ENCODE data around the gene HSD17B10.

HSD17B10 gene

GRCh38 chrX:53435997-53436396 lies 1.8 kb upstream of the HSD17B10 start:
- TF ChIP-seq OSR1 (CRISPR knock-in tag; IDR thresholded peaks at IDR 0.05), result no peak
- peak; percentile 77 for ATAC-seq

GRCh38 chrX:53430231-53430630 lies 3.9 kb downstream of the HSD17B10 start:
- no peak for ATAC-seq
- TF ChIP-seq TSHZ2 (CRISPR knock-in tag; IDR thresholded peaks at IDR 0.05) (no peak), OSR1 (CRISPR knock-in tag; IDR thresholded peaks at IDR 0.05) (no peak), POU6F1 (CRISPR knock-in tag; IDR thresholded peaks at IDR 0.05; ENCODE audit: borderline replicate concordance, low read depth) (no peak), ESRRG (CRISPR knock-in tag; IDR thresholded peaks at IDR 0.05) (no peak), SNAI2 (CRISPR knock-in tag; IDR thresholded peaks at IDR 0.05) (no peak), ZNF8 (CRISPR knock-in tag; IDR thresholded peaks at IDR 0.05) (no peak), RARB (CRISPR knock-in tag; IDR thresholded peaks at IDR 0.05) (no peak), CSDC2 (CRISPR knock-in tag; IDR thresholded peaks at IDR 0.05) (no peak), ARNTL (CRISPR knock-in tag; IDR thresholded peaks at IDR 0.05; ENCODE audit: borderline replicate concordance, low read depth) (no peak), ZC3H10 (CRISPR knock-in tag; IDR thresholded peaks at IDR 0.05) (no peak), CSRNP3 (CRISPR knock-in tag; IDR thresholded peaks at IDR 0.05) (no peak), GLIS3 (CRISPR knock-in tag; IDR thresholded peaks at IDR 0.05) (no peak)

GRCh38 chrX:53429755-53430154 lies 4.4 kb downstream of the HSD17B10 start:
- ATAC-seq, result no peak

More at GRCh38 chrX:53429755-53430154, 4.4 kb downstream of the HSD17B10 start:
- TF ChIP-seq PPARA (CRISPR knock-in tag; IDR thresholded peaks at IDR 0.05; ENCODE audit: borderline replicate concordance) (no peak), PATZ1 (CRISPR knock-in tag; IDR thresholded peaks at IDR 0.05; ENCODE audit: borderline replicate concordance) (no peak), CSRNP3 (CRISPR knock-in tag; IDR thresholded peaks at IDR 0.05) (no peak), ARNTL (CRISPR knock-in tag; IDR thresholded peaks at IDR 0.05; ENCODE audit: borderline replicate concordance, low read depth) (no peak), OSR1 (CRISPR knock-in tag; IDR thresholded peaks at IDR 0.05) (no peak), ZFP30 (CRISPR knock-in tag; IDR thresholded peaks at IDR 0.05) (no peak), GLIS3 (CRISPR knock-in tag; IDR thresholded peaks at IDR 0.05) (no peak), TCF4 (CRISPR knock-in tag; IDR thresholded peaks at IDR 0.05; ENCODE audit: borderline replicate concordance) (no peak), ZNF8 (CRISPR knock-in tag; IDR thresholded peaks at IDR 0.05) (no peak), CSDC2 (CRISPR knock-in tag; IDR thresholded peaks at IDR 0.05) (no peak), ZNF70 (CRISPR knock-in tag; IDR thresholded peaks at IDR 0.05) (no peak), BACH2 (CRISPR knock-in tag; IDR thresholded peaks at IDR 0.05; ENCODE audit: borderline replicate concordance) (no peak), RARB (CRISPR knock-in tag; IDR thresholded peaks at IDR 0.05) (no peak), ISL1 (CRISPR knock-in tag; IDR thresholded peaks at IDR 0.05) (no peak), POU6F1 (CRISPR knock-in tag; IDR thresholded peaks at IDR 0.05; ENCODE audit: borderline replicate concordance, low read depth) (no peak)
